Measurements from ENCODE around the gene NINJ1.

Gene NINJ1

DNA sequence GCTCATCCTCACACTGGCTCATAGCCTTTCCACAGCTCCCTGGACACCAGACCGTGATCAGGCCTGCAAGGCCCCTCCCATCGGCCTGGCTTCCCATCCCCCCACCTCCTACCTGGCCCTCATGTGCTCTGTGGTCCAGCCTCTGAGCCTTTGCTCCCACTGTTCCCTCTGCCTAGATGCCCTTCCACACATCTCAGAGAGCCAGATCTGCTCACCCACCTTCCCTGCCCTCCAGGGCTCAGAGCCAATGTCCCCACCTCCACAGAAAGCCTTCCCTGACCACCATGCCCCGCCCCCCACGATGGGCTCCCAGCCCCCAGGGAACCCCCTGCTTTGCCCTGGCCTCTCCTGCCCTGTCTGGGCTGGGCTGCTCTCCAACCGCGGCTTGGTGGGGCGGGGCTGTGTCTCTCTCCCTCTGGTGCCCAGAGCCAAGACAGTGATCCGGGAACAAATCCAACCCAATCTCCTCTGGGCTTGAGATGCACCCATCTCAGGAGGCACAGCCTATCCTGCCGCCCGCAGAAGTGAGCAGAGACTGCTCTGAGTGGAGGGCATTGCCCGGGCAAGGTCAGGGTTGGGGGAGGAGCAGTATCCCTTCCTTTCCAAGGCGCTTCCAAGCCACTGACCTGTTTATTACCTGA lies 1.6 kb downstream of the NINJ1 start:
- no peak for DNase-seq

DNA sequence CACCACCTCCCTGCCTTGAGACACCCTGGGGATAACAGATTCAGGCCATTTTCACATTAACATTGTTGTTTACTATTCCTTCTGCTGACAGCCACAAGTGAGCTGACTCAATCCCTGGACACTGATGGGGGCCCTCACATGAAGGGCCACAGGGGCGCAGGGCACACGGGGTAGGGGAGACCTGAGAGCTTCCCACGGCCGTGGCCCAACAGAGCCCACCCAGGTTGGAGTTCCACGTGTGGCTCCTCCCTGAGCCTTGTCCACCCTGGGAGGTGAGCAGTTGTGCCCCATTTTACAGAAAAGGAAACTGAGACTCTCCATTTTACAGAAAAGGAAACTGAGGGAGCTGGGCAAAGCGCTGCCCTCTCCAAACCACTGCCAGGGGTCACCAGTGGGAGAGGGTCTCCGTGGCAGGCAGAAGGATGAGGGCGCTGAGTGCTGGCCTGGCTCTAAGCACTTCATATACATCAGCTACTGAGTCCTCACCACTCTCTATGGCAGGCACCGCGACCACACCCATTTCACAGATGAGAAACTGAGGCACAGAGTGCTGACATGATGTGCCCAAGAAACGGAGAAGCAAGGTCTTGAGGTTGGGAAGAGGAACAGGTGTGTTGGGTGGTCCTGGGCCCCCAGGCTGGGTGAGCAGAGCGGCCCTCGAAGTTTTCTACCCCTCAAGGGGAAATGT lies 2.3 kb downstream of the NINJ1 start:
- no peak for DNase-seq

DNA sequence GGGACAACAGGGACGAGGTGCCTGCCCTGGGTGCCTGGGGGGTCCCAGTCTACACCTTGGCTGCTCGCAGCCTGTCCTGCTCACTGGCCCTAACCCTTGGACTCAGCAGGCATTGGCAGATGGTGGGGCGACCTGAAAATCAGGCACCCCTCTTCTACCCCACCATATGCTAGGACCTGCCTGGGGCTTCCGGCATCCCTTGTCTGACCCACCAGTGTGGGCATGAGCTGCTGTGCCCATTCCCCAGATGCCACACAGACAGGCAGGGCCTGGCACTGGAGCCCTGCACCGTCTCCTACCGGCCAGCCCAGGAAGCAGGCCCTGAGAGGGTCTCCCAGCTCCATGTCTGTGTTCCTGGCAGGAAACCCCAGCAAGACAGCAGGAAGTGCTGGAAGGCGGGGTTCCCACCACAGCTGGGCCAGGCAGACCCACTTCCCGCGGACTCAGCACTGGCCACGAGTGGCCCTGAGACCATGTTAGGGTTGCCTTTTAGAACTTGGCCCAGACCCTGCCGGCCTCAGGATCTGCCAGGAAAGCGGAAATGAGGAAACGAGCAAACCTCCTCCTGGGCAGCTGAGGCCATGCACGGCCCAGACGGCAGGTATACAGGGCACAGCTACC lies 3.1 kb downstream of the NINJ1 start:
- DNase-seq: no peak

DNA sequence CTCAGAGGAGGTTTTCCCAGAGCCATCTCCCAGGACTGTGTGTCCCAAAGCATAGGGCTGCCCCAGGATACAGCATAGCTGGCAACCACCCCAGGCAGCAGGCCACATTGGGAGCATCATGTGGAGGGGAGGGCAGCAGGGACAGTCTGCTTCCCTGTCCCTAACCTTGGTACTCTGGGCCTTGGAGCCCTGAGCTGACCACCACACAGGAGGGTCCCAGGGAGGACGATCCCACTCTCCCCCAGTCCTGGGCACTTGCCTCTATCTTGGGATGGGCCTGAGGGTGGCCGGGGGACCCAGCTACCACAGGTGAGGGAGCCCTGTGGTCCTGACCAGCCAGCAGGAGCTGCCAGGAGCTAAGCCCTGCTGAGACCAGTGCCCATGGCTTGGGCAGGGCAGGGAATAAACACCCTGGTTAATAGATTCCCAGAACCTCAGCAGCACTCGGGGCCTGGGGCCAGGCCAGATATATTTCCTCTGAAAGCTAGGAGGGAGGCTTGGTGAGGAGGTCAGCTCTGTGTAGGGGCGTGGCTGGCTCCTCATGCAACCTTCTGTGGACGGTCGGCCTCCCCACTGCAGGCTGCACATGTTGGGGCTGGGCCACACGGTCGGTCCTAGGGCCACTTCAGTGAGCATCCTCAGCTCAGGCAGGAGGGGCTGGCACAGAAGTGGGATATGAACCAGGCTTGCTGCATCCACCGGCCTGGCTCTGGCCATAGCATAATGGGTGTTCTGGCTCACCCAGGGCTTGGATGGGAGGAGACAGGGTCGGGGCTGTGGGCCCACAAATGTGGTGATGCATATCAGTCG lies 4.2 kb downstream of the NINJ1 start:
- DNase-seq: no peak

DNA sequence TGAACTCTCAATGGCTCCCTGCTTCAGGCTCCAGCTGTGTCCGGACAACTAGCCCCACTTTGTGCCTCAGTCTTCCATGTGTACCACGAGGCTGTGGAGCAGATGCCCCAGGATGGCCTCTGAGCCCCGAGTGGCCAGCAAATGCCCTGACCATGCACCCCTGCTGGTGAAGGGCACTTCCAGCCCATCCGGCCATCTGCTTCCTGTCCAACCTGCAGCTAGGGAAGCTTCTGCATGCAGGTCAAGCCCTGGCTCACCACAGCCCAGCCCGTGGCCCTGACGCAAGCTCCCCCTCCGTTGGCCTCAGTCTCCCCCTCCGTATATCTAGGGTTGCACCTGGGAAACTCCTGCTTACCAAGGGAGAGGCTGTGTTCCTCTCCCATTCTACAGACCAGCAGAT lies 4.8 kb downstream of the NINJ1 start:
- no peak for DNase-seq

DNA sequence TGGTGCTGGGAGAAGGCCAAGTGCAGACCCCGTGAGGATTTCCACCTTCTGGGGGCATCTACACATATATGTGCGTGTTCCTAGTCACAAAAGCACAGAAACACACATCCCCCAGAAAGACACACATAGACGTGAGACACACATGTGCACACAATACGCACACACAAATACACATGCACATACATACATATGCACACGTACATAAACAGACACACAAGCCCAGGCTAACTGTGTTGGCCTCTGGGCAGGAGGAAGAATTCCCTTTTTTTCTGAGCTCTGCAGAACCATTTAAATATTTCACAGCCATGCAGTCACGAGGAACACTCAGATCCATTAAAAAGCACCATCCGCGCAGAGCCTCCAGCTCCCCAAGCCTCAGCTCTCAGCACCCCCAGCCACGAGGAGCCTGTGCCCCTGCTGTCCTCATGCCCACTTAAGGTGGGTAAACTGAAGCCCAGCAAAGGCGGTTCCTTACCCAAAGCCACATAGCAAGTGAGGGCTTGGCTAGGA lies 5.3 kb downstream of the NINJ1 start:
- DNase-seq: no peak

DNA sequence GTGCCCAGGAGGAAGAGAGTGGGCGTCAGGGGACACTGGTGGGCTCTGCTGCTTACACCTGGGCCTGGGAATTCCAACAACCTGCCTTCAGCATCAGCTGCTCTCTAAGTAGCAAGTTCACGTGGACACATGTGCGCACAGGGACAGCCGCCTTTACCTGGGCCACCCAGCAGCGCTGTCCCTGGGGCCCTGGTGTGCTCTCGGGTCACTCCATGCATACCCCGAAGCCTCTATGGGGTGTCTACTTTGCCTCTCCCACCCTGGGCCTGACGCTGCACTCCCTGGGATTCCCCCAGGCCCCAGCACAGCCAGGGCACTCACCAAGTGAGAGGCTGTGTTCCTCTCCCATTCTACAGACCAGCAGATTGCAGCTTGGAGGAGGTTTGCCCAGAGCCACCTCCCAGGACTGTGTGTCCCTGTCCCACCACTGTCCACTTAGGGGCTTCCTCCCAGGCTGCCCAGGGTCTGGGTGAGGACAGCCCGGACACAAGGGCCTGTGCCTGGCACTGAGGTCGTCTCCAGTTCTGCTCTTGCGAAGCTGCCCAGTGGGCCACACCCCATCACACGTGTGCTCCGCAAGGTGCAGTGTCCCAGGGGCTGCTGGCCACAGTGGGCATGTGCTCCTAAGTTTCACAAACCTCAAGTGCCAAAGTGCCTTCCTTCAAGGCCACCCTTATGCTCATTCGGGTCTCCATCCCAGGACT lies 5.9 kb downstream of the NINJ1 start:
- no peak for DNase-seq

DNA sequence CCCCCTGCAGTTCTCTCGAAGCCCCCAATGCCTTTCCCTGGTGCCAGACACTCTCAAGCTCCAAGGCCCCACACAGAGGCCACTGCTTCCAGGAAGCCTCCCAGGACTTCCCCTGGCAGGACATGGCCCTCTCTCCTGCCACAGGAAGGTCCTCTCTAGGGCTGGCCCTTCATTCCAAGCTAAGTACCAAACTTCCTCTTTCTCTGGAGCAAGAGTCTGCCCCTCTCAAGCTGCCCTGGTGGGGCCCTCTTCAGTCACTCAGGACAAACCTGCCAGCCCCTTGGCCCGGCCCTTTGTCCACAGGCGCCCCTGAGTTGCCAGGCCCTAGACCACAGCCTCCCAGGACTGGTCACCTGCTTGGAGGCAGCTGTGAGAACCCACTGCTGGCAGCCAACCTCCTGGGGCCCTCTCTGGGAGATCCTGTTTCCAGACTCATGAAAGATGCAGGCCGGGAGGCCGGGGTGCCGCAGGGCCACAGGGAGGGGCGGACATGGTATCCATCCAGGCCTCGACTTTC lies 6.6 kb downstream of the NINJ1 start:
- DNase-seq: no peak

DNA sequence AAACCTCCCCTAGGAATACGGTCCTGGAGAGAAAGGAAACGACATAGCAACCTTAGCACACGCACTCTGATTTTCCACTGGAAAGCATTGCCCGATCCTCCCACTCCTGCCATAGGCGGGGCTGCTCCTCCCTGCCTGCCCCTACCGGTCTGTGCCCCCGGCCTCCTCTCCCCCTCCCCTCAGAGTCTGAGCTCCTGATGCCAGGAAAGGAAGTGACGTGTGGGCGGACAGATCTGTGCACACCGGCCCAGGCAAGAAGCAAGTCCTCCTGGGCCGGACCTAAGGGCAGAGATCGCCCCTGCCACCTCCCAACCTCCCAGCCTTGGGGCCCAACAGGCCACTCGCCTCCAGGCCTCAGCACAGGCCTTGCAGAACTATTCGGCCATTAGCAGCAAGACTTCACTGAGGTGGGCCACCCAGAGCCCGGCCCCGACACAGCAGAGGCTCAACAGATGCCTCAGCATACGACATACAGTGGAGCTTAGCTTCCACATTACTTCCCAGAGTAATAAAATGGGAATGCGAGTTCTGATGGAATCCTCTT lies 7.2 kb downstream of the NINJ1 start:
- DNase-seq: peak; percentile 53

DNA sequence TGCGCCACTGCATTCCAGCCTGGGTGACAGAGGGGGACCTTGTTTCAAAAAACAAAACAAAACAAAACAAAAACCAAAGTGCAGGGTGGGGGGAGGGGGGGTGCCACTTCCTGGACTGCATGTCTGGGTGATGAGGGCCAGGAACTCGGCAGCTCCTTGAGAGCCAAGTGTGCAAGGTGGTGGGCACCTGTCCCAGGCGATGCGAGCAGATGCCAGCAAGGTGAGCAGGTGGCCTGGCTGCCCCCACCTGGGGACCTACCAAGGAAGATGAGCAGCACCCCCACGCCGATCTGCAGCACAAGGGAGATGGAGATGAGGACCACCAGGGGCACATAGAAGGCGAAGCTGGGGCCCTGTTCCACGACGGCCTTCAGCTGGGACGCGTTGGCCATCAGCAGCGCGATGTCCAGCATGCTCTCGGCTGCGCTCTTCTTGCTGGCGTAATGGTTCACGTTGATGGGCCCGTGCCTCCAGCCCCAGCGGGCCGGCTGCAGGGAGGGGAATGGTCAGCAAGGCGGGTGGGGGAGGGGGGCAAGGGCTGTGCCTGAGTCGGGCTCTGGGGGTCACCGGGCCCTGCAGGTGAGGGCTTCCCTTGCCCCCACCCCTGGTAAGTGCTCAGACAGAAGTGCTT lies 7.8 kb downstream of the NINJ1 start:
- no peak for DNase-seq

DNA sequence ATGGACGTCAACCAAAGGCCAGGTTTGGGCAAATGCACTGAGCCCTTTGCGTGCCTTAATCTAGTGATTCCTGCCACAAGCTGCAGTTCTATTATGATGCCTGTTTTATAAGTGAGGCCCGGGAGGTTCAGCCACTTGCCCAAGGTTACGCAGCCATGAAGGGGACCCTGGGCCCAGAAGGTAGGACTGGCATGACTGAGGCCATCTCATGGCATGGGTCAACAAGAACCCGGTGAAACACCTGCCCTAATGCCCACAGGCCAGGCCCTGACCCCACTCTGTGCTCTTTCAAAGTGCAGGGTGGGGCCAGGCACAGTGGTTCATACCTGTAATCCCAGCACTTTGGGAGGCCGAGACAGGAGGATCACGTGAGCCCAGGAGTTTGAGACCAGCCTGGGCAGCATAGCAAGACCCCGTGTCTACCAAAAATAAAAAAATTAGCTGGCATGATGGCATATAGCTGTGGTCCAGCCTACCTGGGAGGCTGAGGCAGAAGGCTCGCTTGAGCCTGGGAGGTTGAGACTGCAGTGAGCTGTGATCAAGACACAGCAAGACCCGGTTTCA lies 8.6 kb downstream of the NINJ1 start:
- DNase-seq: no peak

DNA sequence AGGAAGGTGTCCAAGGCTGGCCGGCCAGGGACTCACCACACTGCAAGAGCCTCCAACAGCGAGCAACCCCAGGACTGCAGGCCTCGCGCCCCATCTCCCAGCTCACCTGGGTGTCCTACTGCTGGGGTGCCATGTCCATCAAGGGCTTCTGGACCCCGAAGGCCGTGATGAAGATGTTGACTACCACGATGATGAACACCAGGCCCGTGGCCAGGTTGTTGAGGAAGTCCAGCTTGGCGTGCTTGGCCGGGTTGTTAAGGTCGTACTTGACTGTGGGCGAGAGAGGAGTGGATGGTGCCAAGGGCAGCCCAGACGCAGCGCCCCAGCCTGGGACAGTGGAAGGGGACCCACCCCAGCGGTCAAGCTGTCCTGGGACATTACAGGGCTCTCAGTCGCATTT lies 9.3 kb downstream of the NINJ1 start:
- no peak for DNase-seq

DNA sequence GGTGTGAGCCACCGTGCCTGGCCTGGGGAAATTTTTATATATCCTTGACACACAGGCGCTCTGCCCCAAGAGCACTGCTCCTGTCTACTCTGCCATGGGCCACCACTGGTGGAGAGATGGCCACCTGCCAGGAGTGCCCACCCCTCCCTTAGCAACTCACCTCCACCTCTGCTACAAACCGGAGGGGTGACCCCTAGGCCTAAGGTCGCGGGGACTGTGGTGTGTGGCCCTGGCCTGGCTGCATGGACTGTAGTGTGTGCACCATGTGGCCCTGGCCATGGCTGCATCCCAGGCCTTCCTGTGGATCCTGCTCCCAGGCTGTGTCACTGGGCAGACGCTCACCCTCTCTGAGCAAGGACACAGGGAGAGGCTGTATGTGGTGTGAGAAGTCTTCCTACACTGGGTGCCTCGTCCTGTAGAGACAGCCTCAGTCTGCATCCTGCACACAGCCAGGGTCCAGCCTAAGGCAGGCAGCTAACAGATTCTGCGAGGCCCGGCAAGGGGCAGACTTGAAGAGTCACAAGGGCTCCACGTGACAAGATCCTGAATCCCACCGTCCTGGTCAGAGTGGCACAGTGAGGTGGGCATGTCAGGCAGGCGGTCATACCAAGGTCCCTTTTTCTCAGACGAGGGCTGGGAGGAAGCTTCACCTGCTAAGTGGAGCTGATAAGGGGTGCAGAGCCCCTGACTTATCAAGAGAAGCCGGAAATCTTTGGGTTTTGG lies 10.3 kb downstream of the NINJ1 start:
- DNase-seq: no peak

DNA sequence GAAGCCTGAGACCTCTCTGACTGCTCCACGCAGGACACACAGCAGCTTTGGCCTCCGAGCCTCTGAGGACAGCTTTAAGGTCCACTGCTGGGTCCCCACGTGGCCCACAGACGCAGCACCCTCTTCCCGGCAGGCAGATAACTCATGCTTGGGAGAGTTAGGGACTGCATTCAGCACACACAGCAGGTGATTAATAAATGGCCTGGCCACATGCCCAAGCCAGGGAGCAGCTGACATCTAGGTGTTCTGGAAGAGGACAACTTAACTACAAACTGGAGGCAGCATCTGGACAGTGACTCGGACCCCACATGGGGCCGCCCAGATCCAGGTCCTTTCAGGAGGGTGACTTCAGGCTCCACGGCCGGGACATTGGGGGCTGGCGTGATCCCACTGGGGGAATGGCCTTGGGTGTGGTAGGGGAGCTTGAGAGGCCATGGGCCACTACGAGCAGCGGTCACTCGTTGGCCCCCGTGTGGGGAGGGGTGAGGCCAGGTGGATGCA lies 11.3 kb downstream of the NINJ1 start:
- DNase-seq: no peak

DNA sequence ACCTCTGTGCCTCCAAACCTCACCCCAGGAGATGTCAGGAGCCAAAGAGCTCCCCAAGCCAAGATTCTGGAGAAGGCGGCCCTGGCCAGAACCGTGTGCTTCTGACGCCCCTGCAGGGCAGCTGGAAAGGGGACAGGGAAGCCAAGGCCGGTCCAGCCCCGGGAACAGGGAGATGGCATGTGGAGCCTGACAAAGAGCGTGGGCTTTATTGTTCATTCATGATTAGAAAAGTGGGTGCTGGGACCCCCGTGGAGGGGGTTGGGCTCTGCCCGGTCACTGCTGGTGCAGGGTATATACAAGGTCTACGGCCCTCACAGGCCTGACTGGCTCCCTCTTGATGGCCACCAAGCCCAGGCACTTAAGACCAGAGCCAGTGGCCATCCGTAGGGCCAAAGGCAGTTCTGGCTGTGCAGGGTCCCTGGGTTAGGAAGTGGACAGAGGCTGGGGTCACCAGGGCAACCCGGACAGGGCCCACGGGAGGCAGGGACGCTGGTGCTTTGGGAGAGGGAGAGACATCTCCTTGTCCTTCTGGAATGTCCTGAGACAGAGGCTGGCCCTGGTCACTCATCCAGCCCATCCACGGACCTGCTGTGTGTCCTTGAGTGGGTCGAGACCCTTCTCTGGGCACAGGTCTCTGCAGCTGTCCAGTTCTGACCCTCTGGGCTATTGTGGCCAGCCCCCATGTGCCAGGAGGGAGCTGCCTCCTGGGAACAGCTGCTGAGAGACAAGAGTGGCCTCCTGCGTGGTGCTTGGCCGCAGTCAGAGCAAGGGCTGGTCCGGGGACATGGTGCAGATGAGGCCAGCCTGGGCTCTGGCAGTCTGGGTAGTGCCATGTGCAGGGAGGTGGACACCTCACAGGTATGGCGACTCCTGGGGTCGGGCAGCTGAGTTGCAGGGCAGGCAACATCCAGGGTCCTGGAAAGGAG lies 12.5 kb downstream of the NINJ1 start:
- DNase-seq: no peak

DNA sequence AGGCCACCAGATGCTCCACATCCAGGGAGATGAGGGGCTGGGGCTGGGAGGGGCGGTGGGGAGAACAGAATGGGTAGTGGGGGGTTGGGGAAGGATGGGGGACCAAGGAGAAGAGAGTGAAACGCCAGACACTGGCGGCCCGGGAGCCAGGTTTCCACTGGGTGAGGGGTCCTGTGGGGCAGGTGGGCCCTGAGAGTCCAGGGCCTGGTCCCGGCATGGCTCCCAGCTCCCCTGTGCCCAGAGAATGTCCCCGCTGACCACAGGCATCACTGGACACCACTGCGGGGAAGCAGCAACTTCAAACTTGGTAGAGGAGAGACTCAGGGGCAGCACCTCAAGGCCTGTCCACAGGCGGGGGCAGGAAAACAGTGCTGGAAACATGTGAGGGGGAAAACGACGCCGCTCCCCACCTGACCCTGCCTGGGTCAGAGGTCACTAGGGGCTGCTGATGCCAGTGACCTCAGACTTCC lies 13.2 kb downstream of the NINJ1 start:
- no peak for DNase-seq

DNA sequence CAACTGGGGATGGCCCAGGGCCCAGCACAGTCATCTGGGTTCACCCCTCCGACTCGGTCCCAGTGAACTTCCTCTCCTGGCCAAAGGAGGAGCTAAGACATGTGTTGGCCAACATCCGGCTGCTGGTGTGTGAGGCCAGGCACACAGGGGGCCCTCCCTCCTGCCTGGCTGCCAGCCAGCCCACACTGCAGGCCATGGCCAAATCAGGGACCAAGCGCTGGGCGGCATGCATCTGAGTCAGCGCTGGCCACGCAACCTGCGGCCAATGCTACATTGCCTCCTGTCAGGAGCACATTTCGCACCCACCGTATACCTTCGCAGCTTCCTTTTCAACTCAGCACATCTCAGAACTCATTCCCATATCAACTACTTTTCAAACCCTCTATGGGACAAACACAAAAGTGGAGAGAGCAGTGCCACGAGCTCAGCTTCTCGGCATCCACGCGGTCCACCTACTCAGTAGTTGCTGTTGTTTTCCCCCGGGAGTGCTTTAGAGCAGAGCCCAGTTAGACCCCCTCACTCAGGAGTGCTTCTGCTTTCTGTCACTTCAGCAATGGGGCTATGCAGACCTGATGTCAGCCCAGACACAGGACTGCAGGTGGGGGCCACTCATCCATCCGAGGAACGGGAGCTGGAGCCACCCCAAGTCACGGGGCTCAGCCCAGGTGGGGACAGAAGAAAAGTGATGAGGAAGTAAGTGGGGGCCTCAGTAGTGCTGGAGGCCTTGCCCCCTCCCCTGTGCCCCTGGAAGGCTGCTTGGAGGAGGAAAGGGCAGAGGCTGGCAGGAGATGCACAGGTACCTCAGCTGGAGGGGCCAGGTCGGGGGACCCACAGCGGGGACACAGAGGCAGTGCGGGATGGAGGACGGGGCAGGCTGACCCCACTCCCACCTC lies 13.9 kb downstream of the NINJ1 start:
- DNase-seq: peak; percentile 62

DNA sequence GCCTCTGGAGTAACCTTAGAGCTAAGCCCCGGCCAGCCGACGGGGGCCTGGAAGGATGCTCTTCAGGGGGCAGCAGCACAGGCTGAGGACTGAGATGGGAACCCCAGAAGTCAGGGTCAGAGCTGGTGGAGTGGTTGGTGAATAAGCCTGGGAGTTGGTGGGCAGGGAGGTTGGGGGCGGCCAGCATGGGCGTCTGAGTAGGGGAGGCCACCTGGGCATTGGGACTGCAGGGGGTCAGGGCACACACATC lies 14.4 kb downstream of the NINJ1 start:
- DNase-seq: no peak

Measured in SHP77 treated with DMSO at 0.1 percent for 48 hours (cell line).